Body of pancreas (tissue), 4 donors: Measurements from ENCODE around the gene TTC28.

ENCODE experiments used
- CTCF ChIP-seq, 7 experiments: fragments of 450-650 bp in 4 of 7; fragments of 200-600 bp in 3 of 7; sonication (generic) in 3 of 7; IDR thresholded peaks; one replicate each; pipeline ENCODE4 v1.5.1; 2016 to 2019; ENCODE audit warnings: antibody characterized with exemption in 7 of 7
- POLR2A ChIP-seq, 3 donors: fragments of 450-650 bp; IDR thresholded peaks; one replicate each; pipeline ENCODE4 v1.6.1; 2016; ENCODE audit warnings: antibody characterized with exemption in 3 of 3, mild to moderate bottlenecking in 2 of 3

- TF ChIP-seq POLR2A (IDR thresholded peaks at IDR 0.05) (no peak), CTCF (IDR thresholded peaks at IDR 0.05) (no peak)
Observed at GRCh38 chr22:28619236-28619635, 60.4 kb downstream of the TTC28 start.
